ENCODE results near the gene PTGER1. TPM values are rescaled to one million over a fixed set of nuclear protein-coding genes. Genes with fewer than 3 reads are reported as not detected.

PTGER1 gene
- total RNA-seq, 1 donor from 2014 or later, result not detected

GRCh38 chr19:14441041-14441938 is 33.9 kb downstream of the PTGER1 start:
- no peak for DNase-seq

- DNase-seq, result no peak
Measured at GRCh38 chr19:14440049-14440448, 35.1 kb downstream of the PTGER1 start.

DNA sequence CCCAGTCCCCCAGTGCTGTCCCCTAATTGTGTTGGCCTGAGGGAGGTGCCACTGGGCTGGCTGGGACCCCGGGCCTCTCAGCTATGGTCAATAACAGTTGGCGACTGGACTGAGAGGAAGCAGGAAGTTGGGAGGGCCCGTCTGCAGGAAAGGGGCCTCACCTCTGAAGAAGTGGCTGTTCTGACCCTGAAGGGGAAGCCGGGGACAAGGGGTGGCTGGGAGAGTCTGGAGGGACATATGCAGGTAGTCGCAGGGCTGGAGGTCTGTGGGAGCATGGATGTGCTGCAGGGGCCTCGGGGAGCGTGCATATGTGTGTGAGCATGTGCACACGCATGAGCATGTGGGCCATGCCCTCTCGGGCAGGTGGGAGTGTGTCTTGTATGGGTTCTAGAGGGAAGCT is 36.1 kb downstream of the PTGER1 start:
- no peak for DNase-seq

DNA sequence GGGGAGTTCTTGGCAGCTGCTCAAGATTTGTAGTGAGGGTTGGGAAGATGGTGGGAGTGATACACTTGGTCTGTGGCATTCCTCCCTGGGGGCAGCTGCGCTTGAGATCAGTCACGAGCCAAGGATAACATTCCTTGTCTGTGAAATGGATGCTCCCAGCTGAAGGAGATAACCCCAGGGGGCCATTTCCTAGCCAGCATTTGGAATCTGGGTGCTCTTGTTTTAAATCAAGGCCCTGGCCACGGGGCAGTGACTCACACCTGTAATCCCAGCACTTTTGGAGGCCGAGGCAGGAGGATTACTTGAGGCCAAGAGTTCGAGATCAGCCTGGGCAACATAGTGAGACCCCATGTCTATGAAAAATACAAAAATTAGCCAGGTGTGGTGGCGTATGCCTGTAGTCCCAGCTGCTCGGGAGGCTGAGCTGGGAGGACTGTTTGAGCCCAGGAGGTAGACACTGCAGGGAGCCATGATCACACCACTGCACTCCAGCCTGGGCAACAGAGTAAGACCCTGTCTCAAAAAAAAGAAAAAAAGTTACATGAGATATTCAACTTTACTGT is 37.5 kb downstream of the PTGER1 start:
- DNase-seq, result no peak

DNA sequence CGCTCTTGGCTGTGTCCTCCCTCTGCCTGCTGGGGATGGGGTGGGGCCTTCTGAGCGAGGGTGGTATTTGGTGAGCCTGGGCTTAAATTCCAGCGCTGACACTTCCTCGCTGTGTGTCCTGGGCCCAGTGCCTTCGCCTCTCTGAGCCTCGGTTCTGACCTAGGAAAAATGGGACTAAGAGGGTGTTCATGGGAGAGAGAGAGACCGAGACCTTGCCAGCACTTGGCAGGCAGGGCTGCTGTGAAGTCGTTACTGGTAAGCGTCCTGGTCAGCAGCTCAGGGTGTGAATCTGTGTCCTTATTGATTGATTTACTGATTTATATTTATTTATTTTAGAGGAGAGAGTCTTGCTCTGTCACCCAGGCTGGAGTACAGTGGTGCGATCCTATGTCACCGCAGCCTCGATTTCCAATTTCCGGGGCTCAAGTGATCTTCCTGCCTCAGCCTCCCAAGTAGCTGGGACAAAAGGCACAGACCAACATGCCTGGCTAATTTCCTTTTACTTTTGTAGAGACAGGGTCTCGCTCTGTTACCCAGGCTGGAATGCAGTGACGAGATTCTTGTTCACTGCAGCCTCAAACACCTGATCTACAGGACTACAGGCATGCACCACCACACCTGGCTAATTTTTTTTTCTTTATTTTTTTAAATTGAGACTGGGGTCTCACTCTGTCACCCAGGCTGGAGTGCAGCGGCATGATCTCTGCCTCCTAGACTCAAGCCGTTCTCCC is 39.7 kb downstream of the PTGER1 start:
- no peak for DNase-seq

GRCh38 chr19:14434543-14435319 is 40.4 kb downstream of the PTGER1 start:
- DNase-seq, result no peak

GRCh38 chr19:14433554-14434501 is 41.3 kb downstream of the PTGER1 start:
- no peak for DNase-seq

GRCh38 chr19:14432791-14433553 is 42.2 kb downstream of the PTGER1 start, which contains the start of gene PKN1:
TSS of gene PKN1 (plus strand) at chr19:14433306. CDS start at chr19:14433522, 216 bp downstream.
- DNase-seq, result no peak

DNA sequence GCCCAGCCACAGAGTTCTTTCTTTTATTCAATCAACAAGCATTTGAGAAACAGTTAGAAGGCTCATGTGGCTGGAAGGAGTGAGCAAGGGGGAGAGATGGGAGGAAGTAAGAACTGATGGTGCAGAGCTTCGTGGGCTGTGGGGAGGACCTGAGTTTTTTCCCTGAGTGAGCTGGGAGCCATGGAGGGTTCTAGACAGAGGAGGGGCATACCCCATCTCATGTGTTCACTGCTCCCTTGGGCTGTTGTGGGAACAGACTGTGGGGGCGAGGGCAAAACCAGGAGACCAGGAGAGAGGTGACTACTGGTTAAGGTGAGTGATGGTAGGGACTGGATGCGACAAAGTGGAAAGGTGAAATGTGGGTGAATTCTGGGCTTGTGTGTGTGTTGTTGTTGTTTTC is 44.4 kb downstream of the PTGER1 start:
- no peak for DNase-seq

- DNase-seq, result no peak
Measured at GRCh38 chr19:14428882-14429416, 46.2 kb downstream of the PTGER1 start.

- no peak for DNase-seq
Measured at GRCh38 chr19:14427461-14427860, 47.7 kb downstream of the PTGER1 start.

- DNase-seq, result no peak
Measured at GRCh38 chr19:14425696-14426138, 49.4 kb downstream of the PTGER1 start.

Small RNA genes within 50 kb of the gene (small RNA-seq; reads per million reads assigned to genes)
- not detected for gene SNRPGP15 (ENCODE audit: low replicate concordance)

Other genes with a start within 250 kb of the PTGER1 start
- gene ADGRE5, start 93.9 kb downstream of the PTGER1 start, total RNA-seq, result 17.8 TPM
- gene DDX39A, start 56.0 kb downstream of the PTGER1 start, total RNA-seq, result 42.0 TPM
- gene PKN1, start 42.0 kb downstream of the PTGER1 start, total RNA-seq, result 32.3 TPM
- 57.7 TPM for gene GIPC1, start 20.8 kb upstream of the PTGER1 start, total RNA-seq
- gene DNAJB1, start 43.0 kb upstream of the PTGER1 start, total RNA-seq, result 64.9 TPM
- 38.9 TPM for gene TECR, start 54.2 kb upstream of the PTGER1 start, total RNA-seq
- gene NDUFB7, start 96.7 kb upstream of the PTGER1 start, total RNA-seq, result 152 TPM
- gene CLEC17A, start 107.7 kb upstream of the PTGER1 start, total RNA-seq, result 0.10 TPM
- gene ADGRE3, start 199.5 kb upstream of the PTGER1 start, total RNA-seq, result 1.2 TPM
- gene ZNF333, start 214.7 kb upstream of the PTGER1 start, total RNA-seq, result 17.0 TPM

Data from skin of body (tissue), 3 donors.